MG63 (cell line): ENCODE data around the gene TSPAN5. TPM values are rescaled to one million over a fixed set of nuclear protein-coding genes. Genes with fewer than 3 reads are reported as not detected.
"Not testable (repeated sequence)": the region's sequence is repeated elsewhere in the genome, so short reads cannot be mapped to it uniquely, and the experiment has no call there.

ENCODE experiments used
- DNase-seq: peaks from one replicate; pipeline ENCODE4 v3.0.0-alpha.2; 2020
- H3K27me3 ChIP-seq: fragments of 250-450 bp; sonication (Bioruptor Pico); 2 replicates; pipeline ENCODE4 v1.5.1; 2020; ENCODE audit warnings: mild to moderate bottlenecking, moderate library complexity
- H3K36me3 ChIP-seq: fragments of 250-450 bp; sonication (Bioruptor Pico); 2 replicates; pipeline ENCODE4 v1.5.1; 2020; ENCODE audit warnings: mild to moderate bottlenecking, moderate library complexity
- H3K4me3 ChIP-seq: fragments of 250-450 bp; sonication (Bioruptor Pico); 2 replicates; pipeline ENCODE4 v1.5.1; 2020; ENCODE audit warnings: mild to moderate bottlenecking, moderate library complexity
- H3K9me3 ChIP-seq: fragments of 250-450 bp; sonication (Bioruptor Pico); 2 replicates; pipeline ENCODE4 v1.5.1; 2020; ENCODE audit warnings: mild to moderate bottlenecking, moderate library complexity
- total RNA-seq: library from RNA; depleted of rRNA; stranded (reverse); fragments of >200 nt; shearing (Covaris generic); gene quantifications from 2 replicates; pipeline ENCODE4 v1.2.3, GENCODE V29; 2014; ENCODE audit warnings: low replicate concordance

The TSPAN5 gene
- total RNA-seq, 1 experiment from 2014 or later = 12.6 TPM

DNA sequence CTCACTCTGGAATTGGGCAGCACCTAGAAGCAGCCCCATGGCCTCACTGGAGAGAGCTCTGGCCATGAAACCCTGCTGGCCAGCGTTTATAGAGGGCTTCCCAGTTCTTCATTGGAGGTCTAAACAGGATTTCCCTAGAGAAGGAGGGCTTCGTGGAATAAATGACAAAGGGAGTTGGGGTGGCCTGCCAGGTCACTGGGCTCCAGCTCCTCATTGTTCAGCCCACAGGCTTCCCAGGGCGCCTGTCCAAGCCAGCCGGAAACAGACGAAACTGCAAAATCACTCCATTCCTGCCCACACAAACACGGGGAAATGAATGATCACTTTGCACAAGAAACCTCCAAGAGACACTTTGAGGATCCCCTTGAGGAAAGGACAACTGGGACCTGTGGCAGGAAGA is 189.7 kb downstream of the TSPAN5 start:
- no peaks in the 10 kb centered on the region for H3K27me3 ChIP-seq
- H3K4me3 ChIP-seq = no peak overlapping the region
- H3K9me3 ChIP-seq = no peaks in the 10 kb centered on the region
- H3K36me3 ChIP-seq = no peaks in the 10 kb centered on the region
- peak; percentile 38 for DNase-seq

GRCh38 chr4:98467627-98468072 is 190.8 kb downstream of the TSPAN5 start:
- Histone ChIP-seq H3K36me3 (no peaks in the 10 kb centered on the region), H3K4me3 (peak overlapping the region; percentile 22; the same call in 1 of the 2 replicates), H3K27me3 (no peaks in the 10 kb centered on the region), H3K9me3 (no peaks in the 10 kb centered on the region)
- DNase-seq = peak; percentile 59

GRCh38 chr4:98466868-98467599 is 191.4 kb downstream of the TSPAN5 start:
- no peaks in the 10 kb centered on the region for H3K36me3 ChIP-seq
- no peaks in the 10 kb centered on the region for H3K27me3 ChIP-seq
- H3K4me3 ChIP-seq = no peak overlapping the region
- no peaks in the 10 kb centered on the region for H3K9me3 ChIP-seq
- no peak for DNase-seq

GRCh38 chr4:98462487-98462886 is 195.9 kb downstream of the TSPAN5 start:
- Histone ChIP-seq H3K27me3 (no peaks in the 10 kb centered on the region), H3K9me3 (no peaks in the 10 kb centered on the region)
- DNase-seq = no peak

GRCh38 chr4:98461121-98461865 is 197.1 kb downstream of the TSPAN5 start:
- not testable (repeated sequence) for H3K4me3 ChIP-seq

More at GRCh38 chr4:98462487-98462886, 195.9 kb downstream of the TSPAN5 start:
- no peaks in the 10 kb centered on the region for H3K36me3 ChIP-seq
- H3K4me3 ChIP-seq = no peak overlapping the region

DNA sequence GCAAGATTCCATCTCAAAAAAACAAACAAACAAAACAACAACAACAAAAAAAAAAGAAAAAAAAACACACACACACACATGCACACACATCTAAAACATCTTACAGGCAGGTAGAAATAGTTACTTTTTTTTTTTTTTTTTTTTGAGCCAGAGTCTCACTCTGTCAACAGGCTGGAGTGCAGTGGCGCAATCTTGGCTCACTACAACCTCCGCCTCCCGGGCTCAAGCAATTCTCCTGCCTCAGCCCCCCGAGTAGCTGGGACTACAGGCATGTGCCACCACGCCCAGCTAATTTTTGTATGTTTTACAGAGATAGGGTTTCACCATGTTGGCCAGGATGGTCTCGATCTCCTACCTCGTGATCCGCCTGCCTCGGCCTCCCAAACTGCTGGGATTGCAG is 201.0 kb downstream of the TSPAN5 start:
- H3K27me3 ChIP-seq, H3K36me3 ChIP-seq, H3K9me3 ChIP-seq, H3K4me3 ChIP-seq, DNase-seq: not testable (repeated sequence)

More at GRCh38 chr4:98461121-98461865, 197.1 kb downstream of the TSPAN5 start:
- not testable (repeated sequence) for H3K36me3 ChIP-seq, H3K9me3 ChIP-seq, DNase-seq, H3K27me3 ChIP-seq

DNA sequence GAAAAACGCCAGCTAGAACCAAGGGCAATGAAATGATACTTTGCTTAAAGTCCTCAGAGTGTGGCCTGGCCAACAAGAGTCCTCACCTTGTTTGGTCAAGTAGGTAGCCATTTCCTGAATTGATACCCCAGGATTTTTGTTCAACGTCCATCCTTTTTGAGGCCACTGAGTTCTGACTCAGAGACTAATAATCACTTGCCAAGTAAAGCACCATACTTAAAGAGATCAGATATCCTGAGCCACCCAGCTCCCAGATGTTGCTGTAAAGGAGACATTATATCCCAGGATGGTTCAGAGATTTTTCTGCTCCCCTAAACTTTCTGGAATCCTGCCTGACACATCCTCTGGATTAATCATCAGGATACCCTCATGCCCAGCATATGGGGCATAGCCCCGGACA is 206.3 kb downstream of the TSPAN5 start:
- Histone ChIP-seq H3K27me3 (no peaks in the 10 kb centered on the region), H3K36me3 (no peaks in the 10 kb centered on the region), H3K9me3 (no peaks in the 10 kb centered on the region), H3K4me3 (no peak overlapping the region)
- DNase-seq = no peak

DNA sequence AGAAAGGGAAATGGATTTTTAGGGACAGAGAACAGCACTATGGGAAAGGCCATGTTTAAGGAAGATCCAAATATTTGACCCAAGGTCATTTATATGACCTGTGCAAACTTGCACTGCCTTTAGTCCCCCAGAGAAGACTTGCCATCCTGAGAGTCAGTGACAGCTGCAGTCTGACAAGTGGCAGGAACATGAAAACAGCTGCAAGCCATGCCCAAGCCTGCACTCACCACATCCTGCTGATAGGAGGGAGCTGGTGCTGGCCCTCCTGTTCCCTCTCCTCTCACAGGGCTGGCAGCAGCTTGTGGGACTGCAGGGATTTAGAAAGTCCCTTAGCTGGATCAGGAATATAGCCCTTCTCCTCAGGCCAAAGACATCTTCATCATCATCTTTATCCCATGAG is 209.5 kb downstream of the TSPAN5 start:
- no peaks in the 10 kb centered on the region for H3K36me3 ChIP-seq
- no peaks in the 10 kb centered on the region for H3K9me3 ChIP-seq
- H3K27me3 ChIP-seq = no peaks in the 10 kb centered on the region
- H3K4me3 ChIP-seq = no peak overlapping the region
- no peak for DNase-seq

- no peaks in the 10 kb centered on the region for H3K9me3 ChIP-seq
- H3K27me3 ChIP-seq = no peaks in the 10 kb centered on the region
- no peak overlapping the region for H3K4me3 ChIP-seq
- no peaks in the 10 kb centered on the region; the same call in 1 of the 2 replicates for H3K36me3 ChIP-seq
- no peak for DNase-seq
Observed at GRCh38 chr4:98447648-98448047, 210.8 kb downstream of the TSPAN5 start.

GRCh38 chr4:98446499-98447375 is 211.7 kb downstream of the TSPAN5 start:
- Histone ChIP-seq H3K27me3 (no peaks in the 10 kb centered on the region), H3K4me3 (no peak overlapping the region), H3K9me3 (no peaks in the 10 kb centered on the region), H3K36me3 (peaks cover 6% of the 10 kb centered on the region)
- DNase-seq = no peak

- DNase-seq = no peak
- H3K27me3 ChIP-seq = no peaks in the 10 kb centered on the region
- H3K4me3 ChIP-seq = no peak overlapping the region
- H3K36me3 ChIP-seq = peaks cover 10% of the 10 kb centered on the region
- no peaks in the 10 kb centered on the region for H3K9me3 ChIP-seq
Observed at GRCh38 chr4:98444371-98444770, 214.0 kb downstream of the TSPAN5 start.

DNA sequence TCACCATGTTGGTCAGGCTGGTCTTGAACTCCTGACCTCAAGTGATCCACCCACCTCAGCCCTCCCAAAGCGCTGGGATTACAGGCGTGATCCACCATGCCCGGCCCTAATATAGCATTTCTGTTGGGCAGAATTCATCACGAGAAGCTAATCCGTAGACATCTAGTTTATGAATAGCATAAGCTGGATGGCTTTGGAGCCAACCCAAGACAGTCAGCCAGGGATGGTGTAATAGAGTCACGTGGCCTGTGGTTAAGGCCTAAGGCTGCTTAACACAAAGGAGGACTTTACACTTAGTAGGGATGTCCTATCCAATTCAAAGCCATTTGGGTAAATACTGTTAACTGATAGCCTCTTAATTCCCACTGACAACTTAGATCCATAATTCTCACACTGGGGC is 223.6 kb downstream of the TSPAN5 start:
- Histone ChIP-seq H3K27me3 (no peaks in the 10 kb centered on the region), H3K36me3 (peaks cover 14% of the 10 kb centered on the region), H3K4me3 (no peak overlapping the region), H3K9me3 (no peaks in the 10 kb centered on the region)
- peak; percentile 2 for DNase-seq

GRCh38 chr4:98433691-98434090 is 224.7 kb downstream of the TSPAN5 start:
- H3K36me3 ChIP-seq = peaks cover 14% of the 10 kb centered on the region
- no peak for DNase-seq
- H3K4me3 ChIP-seq = no peak overlapping the region
- H3K27me3 ChIP-seq = no peaks in the 10 kb centered on the region
- H3K9me3 ChIP-seq = no peaks in the 10 kb centered on the region

DNA sequence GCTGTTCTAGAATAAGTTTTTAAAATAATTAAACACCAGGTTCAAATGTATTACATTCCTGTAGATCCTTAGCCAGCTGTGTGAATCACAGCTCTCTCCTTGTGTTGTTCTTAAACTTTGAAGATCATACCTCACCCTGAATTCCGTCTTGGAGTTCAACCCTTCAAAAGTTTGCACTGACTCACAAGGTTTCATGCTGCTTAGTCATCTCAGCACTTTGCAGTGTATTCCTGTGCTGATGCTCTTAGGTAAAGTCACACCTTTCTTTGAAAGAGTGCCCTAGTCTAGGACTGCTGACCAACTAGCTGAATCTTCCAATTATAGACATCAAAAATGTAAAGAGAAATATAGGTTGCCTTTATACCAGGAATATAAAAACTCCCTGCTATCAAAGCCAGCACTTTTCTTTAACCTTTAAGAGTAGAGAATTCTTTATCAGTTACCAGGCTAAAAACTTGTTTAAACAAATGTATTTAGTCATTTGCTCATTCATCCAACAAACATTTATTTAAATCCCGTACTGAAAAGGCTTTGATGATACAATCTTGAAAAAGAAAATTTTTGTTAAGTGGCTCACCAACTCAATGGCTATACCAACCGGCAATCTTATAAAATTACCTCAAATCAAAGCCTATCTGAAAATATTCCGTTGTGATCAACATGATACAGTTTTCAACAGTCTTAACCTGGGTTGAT is 227.6 kb downstream of the TSPAN5 start:
- H3K27me3 ChIP-seq = no peaks in the 10 kb centered on the region
- no peak overlapping the region for H3K4me3 ChIP-seq
- peaks cover 4% of the 10 kb centered on the region; the same call in 1 of the 2 replicates for H3K9me3 ChIP-seq
- H3K36me3 ChIP-seq = peaks cover 12% of the 10 kb centered on the region
- DNase-seq = peak; percentile 43

DNA sequence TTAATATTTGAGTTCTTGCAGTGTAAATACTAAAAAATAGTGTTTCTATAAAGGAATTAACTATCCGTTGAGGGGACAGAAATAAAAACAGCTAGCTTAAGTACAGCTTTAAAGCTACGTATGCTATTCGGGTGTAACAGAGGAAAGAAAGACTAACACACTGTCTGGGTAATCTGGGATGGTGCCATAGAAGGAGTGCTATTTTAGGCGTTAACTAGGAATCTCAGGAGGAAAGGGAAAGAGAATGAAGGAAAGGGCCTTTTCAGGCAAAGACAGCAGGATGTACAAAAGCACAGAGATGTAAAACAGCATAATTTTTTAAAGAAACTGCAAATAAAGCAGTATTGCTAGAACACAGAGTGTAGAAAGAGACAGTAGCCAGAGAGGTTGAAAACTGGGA is 235.4 kb downstream of the TSPAN5 start:
- H3K9me3 ChIP-seq = peaks cover 4% of the 10 kb centered on the region; the same call in 1 of the 2 replicates
- peaks cover 29% of the 10 kb centered on the region for H3K36me3 ChIP-seq
- no peaks in the 10 kb centered on the region for H3K27me3 ChIP-seq
- no peak for DNase-seq
- no peak overlapping the region for H3K4me3 ChIP-seq

DNA sequence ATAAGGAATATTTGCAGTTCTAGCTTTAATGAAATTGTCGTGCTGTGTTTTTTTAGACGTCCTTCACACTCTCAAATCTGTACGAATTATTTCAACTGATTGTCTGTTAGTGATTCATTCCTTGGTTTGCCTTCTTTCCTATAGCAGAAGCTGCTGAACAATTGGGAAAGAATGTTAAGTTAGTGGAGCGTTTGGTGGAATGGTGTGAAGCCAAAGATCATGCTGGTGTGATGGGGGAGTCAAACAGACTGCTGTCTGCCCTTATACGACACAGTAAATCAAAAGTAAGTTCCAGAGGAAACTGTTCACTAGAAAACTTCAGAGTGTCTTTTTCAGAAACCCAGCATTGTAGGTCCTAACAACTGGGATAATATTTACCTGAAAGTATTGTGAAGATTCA is 237.3 kb downstream of the TSPAN5 start:
- Histone ChIP-seq H3K27me3 (no peaks in the 10 kb centered on the region), H3K36me3 (peaks cover 28% of the 10 kb centered on the region), H3K9me3 (peaks cover under 1% of the 10 kb centered on the region; the same call in 1 of the 2 replicates), H3K4me3 (no peak overlapping the region)
- DNase-seq = no peak
